ENCODE data around the gene LRRC49.

Gene LRRC49

DNA sequence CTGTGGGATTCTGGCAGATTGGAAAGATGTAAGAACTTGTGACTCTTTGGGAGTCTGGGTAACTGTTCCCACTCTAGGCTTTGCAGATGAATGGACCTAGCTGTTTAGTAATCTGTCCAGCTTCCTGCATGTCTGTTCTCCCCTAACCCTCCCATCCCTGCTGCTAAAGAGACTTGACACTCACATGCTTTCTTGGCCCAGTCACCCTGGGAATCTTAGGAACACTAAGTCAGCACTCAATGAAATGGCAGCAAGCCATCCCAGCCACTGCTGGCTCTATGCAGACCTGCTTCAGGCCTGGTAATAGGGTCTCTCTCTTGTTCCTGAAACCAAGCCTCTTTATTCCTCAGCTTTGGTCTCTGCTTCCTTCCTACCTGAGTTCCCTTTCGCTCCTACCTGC, 158.9 kb downstream of the LRRC49 start:
- ChIA-PET CTCF (interaction anchor here (1.4 kb wide), 1 partner anchor 9 kb away, joined by 5 read pairs; no protein-coding TSS in a partner anchor), POLR2A (no interaction called here)
- no peak for DNase-seq (ENCODE audit: extremely low spot score)
- TF ChIP-seq, protein P1, sequence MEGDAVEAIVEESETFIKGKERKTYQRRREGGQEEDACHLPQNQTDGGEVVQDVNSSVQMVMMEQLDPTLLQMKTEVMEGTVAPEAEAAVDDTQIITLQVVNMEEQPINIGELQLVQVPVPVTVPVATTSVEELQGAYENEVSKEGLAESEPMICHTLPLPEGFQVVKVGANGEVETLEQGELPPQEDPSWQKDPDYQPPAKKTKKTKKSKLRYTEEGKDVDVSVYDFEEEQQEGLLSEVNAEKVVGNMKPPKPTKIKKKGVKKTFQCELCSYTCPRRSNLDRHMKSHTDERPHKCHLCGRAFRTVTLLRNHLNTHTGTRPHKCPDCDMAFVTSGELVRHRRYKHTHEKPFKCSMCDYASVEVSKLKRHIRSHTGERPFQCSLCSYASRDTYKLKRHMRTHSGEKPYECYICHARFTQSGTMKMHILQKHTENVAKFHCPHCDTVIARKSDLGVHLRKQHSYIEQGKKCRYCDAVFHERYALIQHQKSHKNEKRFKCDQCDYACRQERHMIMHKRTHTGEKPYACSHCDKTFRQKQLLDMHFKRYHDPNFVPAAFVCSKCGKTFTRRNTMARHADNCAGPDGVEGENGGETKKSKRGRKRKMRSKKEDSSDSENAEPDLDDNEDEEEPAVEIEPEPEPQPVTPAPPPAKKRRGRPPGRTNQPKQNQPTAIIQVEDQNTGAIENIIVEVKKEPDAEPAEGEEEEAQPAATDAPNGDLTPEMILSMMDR (IDR thresholded peaks at IDR 0.05; ENCODE audit: control extremely low read depth, extremely low read depth, low read depth, missing control alignments), result no peak

DNA sequence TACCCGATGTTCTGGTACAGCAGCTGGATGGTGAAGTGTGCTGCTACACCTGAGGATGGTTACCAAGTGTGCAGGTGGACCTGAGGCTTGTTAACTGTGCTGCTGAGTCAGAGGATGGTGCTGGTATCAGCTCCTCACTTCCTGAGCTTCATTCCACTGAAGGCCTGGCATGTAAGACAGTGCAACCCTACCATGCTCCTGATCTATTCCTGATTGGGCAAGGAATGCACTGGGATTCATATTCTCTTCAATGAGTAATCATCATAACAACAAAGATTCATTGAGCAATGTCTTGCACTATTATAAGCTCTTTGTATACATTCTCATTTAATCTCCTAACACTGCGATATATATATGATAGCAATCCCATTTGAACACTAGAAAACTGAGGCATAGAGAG, 159.7 kb downstream of the LRRC49 start:
- ChIA-PET POLR2A (no interaction called here), CTCF (no interaction called here)
- DNase-seq (ENCODE audit: extremely low spot score), result no peak
- TF ChIP-seq, protein P1 (IDR thresholded peaks at IDR 0.05; ENCODE audit: control extremely low read depth, extremely low read depth, low read depth, missing control alignments), result no peak

DNA sequence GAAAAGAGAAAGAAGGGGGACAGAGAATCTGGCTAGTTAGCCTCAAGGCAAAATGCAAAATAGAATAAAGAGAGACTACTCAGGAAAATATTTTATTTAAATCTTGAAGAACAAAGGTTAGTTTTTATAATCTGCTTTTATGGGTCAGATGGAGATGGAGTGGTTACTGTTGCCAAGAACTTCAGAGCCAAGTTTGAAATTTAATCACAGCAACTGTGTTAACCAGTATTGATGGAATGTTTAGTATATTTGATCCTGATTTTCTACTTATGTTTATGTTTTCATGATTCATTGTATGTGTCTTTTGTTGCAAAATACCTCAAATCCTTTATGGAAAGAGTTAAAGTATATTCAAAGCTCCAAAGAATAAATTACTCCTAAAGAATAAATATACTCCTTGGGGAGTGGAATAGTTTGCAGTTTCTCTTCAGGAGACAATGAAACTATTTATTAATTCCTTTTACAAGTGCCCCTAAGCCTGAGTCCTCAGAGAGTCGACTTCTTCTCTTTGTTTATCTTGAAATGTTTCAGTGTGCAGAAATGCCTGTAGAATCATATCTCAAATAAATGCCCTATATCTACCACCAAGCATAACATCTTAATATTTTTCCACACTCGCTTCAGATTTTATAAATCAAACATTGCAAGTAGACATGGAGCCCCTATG, 161.8 kb downstream of the LRRC49 start:
- ChIA-PET POLR2A (no interaction called here), CTCF (no interaction called here)
- no peak for DNase-seq (ENCODE audit: extremely low spot score)
- TF ChIP-seq, protein P1 (IDR thresholded peaks at IDR 0.05; ENCODE audit: control extremely low read depth, extremely low read depth, low read depth, missing control alignments), result no peak

DNA sequence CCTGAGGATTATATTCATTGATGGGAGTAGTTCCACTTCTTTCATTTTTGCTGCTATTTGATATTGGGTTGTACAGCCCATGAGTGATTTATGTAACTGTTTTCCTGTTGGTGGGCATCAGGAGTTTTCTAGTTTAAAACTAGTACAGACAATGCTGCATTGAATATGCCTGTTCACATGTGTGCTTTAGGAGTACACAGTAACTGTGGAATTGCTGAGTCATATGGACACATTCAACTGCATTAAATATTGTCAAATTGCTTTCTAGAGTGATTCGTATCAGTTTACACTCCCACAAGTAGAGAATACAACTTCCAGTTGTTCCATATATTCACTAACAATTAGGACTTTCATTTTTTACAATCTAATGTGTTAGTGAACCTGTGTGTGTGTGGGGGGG, 162.8 kb downstream of the LRRC49 start:
- CTCF ChIA-PET, result no interaction called here
- TF ChIP-seq, protein P1 (IDR thresholded peaks at IDR 0.05; ENCODE audit: control extremely low read depth, extremely low read depth, low read depth, missing control alignments), result no peak
- no peak for DNase-seq (ENCODE audit: extremely low spot score)
- POLR2A ChIA-PET, result no interaction called here

DNA sequence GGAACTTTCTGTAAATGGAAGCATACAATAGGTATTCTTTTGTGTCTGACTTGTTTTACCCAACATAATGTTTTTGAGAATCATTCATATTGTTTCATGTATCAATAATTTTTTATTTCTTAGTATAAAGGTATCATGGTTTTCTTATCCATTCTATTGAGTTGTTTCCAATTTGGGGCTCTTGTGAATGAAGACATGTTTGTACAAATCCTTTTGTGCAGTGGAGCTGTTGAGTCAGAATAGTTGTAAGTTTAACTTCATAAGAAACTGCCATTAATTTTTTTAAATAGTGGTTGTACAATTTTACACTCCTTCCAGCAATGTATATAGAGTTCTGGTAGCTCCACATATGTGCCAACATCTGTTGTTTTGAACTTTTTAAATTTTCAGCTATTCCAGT, 163.5 kb downstream of the LRRC49 start:
- POLR2A ChIA-PET, result no interaction called here
- TF ChIP-seq, protein P1 (IDR thresholded peaks at IDR 0.05; ENCODE audit: control extremely low read depth, extremely low read depth, low read depth, missing control alignments), result no peak
- no peak for DNase-seq (ENCODE audit: extremely low spot score)
- CTCF ChIA-PET, result no interaction called here

DNA sequence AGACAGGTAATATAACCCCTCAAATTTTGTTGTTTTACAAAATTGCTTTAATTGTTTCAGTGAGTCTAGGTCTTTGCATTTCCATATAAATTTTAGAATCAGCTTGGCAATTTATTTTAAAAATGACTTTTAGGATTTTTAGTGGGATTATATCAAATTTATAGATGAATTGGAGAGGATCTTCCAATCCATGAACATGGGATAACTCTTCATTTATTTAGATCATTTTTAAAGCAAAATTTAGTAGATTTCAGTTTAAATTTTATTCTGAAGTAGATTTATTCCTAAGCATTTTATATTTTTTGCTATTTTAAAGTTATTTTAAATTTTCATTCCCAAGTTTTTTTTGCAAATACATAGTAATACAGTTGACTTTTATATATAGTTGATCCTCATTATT, 164.5 kb downstream of the LRRC49 start:
- TF ChIP-seq, protein P1 (IDR thresholded peaks at IDR 0.05; ENCODE audit: control extremely low read depth, extremely low read depth, low read depth, missing control alignments), result no peak
- CTCF ChIA-PET, result no interaction called here
- DNase-seq (ENCODE audit: extremely low spot score), result no peak
- POLR2A ChIA-PET, result no interaction called here

Data from GM10248 (cell line).